HG02884 (cell line): ENCODE results near the gene B3GNT8.
"Not testable (repeated sequence)": the region's sequence is repeated elsewhere in the genome, so short reads cannot be mapped to it uniquely, and the experiment has no call there.

Experiments
- ATAC-seq: cut with Tn5 transposase; IDR thresholded peaks from one replicate; pipeline ENCODE4 v1.9.1; 2021; ENCODE audit warnings: mild to moderate bottlenecking, moderate library complexity; ENCODE audit not compliant: unreplicated experiment

The B3GNT8 gene

DNA sequence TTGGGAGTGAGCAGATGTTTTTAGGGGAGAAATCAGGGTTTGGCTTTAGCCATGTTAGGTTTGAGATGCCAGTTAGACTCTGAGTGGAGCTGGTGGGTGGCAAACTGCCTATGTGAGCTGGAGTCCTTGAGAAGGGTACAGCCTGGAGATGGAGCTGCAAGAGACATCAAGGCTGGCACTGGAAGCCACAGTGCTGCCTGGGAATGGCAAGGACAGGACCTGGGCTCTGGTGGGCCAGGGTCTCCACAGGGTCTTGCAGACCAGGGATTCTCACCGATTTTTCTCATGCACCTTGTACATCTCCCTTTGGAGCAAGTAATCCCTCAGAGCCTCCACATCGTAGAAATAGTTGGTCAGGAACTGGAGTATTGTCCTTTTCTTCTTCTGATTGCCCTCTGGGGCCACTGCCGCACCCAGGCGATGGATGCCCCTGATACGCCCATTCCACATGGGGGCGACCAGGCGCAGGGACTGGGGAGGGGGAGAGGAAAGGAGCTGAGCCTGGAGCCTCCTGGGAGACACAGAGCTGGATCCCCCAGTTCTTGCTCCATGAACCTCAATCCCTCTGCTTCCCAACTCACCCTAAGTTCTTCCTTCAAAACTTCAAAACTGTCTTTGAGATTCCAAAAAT, 10.9 kb upstream of the B3GNT8 start:
- ATAC-seq = no peak

DNA sequence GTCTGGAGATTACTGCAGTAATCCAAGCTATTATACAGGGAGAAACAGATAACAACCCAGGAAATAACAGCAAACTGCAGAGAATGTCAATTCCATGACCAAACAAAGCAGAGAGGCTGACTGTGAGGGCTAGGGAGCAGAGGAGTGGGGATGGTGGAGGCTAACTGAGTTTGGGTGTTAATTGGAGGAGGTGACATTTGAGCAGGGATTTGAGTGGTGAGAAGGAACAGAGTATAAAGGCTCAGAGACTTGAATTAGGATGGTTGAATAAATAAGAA, 9.4 kb upstream of the B3GNT8 start:
- ATAC-seq = no peak

DNA sequence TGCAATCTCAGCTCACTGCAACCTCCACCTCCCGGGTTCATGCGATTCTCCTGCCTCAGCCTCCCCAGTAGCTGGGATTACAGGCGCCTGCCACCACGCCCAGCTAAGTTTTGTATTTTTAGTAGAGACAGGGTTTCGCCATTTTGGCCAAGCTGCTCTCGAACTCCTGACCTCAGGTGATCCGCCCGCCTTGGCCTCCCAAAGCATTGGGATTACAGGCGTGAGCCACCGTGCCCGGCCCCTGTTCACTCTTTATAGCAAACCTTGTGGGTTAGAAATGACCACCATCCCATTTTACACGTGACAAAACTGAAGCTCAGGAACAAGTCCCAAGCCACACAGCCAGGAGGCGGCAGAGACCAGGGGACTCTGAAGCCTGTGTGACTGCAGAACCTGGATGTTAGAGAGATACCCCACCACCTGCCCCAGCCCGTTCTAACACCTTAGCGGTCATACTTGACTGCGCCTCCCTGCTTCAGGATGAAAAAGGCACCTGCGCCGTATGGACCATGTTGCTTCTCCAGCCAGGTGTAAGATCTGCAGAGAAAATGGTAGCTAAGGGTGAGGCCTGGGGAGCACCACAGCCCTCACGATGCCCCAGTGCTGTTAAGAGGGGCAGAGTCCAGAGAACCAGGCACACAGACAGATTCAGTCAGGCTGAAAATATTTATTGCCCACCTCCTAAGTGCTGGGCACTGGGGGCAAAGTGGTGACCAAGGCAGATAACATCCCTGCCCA, 8.9 kb upstream of the B3GNT8 start:
- no peak for ATAC-seq

DNA sequence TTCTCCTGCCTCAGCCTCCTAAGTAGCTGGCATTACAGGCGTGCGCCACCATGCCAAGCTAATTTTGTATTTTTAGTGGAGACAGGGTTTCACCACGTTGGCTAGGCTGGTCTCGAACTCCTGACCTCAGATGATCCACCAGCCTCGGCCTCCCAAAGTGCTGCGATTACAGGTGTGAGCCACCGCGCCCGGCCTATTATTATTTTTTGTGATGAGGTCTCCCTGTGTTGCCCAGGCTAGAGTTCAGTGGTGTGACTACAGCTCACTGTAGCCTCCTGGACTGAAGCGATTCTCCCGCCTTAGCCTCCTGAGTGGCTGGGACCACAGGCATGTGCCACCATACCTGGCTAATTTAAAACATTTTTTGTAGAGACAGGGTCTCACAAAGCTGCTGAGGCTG, 8.2 kb upstream of the B3GNT8 start:
- not testable (repeated sequence) for ATAC-seq

DNA sequence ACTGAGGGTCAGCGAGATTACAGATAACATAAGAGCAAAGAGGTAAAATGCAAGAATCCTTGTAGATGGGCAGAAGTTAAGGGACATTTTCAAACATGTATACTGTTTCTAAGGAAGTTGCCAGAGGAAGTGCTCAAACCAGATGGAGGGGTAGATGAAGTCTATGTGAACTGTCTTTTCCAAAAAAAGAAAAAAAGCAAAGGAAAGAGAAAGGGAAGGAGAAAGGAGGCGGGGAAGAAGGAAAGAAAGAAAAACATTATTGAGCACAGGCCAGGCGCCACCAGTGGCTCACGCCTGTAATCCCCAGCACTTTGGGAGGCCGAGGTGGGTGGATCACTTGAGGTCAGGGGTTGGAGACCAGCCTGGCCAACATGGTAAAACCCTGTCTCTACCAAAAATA, 7.3 kb upstream of the B3GNT8 start:
- no peak for ATAC-seq

DNA sequence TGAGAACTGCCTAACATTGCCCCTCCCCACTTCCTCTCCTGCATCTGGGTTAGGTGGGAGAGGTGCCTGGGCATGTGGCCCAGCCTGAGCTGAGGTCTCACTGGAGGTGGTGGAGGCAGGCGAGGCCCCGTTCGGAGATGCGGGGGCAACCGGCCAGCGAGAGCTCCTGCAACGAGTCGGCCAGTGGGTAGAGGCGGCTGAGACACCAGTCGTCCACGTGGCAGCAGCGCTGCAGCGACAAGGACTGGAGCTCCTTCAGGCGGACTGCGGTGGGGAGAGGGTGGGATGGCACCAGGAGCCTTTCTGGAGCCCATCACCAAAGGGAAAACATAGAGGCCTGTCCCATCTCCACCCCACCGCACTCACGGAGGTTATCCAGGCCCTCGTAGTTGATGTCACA, 6.0 kb upstream of the B3GNT8 start:
- ATAC-seq = no peak

DNA sequence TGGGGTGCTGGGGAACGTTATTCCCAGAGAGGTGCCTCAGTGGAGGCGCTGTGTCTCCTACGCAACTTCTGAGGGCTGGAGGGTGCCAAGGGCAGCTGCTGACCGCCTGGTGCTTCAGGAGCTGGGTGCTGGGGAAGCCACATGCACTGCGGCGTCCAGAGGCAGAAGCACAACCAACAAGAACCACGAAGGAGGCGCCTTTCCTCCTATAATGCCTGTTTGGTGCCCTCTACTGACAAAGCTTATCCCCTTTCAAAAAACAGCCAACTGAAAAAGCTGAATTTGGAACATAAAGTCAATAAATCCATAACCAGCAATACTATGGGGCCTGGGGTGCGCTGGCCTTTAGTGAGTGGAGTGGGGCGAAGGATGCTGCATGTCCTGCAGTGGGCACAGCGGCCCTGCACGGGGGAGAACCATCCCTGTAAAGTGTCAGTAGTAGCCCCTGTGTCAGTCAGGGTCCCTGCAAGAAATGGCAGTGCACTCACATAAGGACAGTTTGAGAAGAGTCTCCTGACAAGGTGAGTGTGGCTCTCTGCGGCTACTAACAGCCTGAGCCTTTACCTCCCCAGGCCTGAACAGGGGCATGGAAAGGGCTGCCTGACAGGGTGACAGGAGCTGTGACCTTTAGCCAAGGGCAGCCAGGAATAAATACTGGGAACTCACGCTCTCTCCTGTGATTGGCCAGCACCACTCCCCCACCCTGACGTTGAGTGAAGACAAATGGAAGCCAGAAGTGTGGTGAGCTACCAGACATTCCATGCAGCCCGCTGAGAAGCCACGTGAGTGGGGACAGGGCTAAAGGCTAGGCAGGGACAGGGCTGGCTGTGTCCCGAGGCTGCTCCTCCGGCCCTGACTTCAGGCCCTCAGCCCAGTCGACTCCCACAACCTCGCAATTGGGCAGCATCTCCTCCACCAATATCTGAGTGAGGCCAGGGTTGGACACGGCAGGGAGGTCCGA, 4.5 kb upstream of the B3GNT8 start:
- ATAC-seq = no peak

DNA sequence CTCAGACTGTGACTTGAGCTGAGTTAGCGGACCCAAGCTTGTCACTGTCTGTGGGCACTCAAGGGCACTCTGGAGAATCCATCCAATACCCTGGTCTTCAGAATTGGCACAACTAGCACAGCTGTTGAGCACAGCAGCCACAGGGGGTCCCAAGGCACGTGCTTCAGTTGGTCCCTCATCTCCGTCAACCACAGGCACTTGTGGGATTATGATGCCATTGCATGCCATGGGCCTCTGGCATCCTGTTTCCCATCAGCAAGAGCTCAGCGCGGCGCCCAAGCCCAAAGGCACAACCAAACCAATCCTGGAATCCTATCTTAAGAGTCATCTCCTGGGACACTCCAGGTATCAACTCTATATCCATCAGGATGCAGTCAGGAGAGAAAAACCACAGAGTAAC, 3.7 kb upstream of the B3GNT8 start:
- no peak for ATAC-seq

DNA sequence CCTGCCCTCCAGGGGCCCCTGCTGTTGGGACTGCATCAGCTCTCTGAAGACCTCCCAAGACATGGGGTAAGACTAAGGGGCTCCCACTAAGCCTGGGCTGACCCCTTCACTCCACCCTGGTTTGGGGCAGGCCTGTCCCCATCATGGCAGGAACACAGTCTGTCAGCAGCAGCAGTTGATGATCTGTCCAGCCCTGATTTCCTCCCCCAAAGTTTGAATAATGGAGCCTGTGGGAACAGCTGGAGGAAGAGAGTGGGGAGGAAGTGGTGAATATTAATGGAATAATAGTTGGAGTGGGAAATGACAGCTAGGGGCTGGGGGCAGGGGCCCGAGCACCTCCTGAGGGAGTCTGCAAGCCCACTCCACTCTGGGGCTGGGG, 1.3 kb upstream of the B3GNT8 start:
- no peak for ATAC-seq

DNA sequence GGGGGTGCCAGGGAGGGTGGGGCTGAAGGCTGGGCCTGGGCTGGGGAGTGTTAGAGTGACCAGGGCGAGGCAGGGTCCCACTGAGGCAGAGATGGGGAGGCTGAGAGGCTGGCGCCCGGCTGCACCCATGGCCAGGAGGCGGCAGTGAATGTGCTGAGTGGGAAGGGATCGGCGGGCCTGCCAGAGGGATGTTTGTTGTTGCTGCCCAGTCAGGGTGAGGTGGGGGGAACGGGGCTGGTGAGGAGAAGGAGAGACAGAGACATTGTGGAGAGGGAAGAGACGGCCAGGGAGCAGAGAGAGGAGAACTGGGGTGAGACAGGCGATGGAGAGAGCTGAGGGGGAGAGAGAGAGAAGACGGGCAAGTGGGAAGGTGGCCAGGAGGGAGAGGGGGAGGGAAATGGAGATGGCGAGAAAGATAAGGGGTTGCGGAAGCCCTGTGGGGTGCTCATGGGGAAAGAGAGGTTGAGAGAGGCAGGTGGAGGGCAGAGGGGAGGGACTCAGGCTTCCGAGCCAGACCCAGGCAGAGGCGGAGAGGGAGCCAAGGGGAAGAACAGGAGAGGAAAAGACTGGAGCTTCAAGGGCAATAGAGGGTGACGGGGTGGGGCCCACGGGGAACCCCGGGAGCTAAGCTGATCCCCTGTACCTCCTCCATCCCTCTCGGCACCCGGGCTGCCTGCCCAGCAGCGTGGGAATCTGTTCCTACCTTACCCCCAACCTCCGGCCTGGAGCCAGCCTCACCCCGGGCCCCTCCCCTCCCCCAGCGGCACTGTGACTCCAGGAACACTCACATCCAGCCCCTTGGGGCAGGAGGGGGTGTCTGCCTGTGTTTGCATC, 690 bp upstream of the B3GNT8 start:
- ATAC-seq = no peak

DNA sequence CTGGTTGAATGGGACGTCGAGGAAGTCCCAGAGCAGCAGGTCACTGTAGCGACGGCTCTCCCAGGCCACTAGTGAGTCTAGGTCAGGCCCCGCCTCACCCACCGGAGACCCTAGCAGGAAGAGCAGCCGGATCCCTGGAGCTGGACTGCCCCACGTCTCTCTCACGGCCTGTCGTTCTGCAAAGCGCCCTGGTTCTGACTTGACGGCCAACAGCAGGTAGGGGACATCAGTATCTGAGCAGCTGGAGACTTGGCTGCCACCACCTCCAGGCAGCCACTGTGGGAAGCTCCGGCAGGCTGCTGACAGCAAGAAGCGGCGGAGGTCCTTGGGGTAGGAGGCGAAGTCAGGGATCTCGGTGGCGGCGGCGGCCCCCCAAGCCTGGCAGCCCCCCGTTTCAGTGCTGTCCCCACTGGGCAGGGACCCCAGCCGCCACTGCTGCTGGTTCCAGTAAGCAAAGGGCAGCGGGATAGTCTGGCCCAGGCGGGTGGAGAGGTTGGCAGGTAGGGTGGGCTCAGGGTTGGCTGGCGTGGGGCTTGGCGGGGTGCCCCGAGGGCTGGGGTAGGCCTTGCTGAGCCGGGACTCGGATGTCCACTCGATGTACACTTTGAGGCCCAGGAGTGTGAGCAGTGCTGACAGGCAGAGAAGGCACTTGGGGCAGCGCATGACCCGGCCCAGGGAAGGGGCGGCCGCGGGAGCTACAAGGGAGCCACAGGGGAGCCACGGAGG, 895 bp downstream of the B3GNT8 start:
- ATAC-seq = no peak

DNA sequence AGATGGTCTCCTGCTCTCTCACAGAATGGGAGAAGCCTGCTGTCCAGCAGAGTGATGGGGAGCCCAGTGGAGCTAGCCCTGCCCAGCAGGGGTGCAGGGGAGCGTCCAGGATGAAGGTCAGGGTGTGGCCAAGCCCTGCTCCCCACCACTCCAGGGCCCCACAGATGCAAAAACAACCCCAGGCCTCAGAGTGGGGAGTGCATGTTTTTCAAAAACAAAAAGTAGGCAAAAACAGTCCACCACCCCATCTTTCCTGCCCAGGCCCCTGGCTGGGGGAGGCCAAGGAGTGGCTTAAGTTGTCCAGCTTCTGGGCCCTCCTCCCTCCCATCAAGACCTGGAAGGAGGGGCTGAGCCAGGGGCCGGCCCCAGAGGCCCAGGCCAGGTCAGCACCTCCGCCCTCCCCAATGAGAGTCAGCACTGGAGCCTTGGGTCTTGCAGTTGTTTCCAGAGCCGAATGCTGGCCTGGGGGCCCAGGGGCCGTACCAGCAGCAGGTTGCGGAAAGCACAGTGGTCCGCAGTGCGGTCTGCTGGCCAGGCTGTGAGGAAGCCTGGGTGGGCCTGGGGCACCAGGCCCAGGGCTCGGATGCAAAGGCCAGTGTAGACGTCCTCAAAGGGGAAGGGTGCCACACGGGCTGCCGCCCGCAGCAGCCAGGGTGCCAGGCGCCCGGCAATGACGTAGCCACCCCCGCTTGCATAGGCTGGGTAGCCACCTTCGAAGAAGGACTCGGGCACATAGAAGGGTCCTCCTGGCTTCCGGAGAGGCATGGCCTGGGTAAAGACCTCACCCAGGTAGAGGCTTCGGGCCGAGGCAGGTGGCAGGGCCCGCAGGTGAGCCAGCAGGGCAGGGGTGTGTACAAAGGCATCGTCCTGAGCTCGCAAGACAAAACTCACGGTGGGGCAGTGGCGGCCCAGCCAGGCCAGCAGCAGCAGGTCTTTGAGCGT, 1.7 kb downstream of the B3GNT8 start:
- no peak for ATAC-seq

DNA sequence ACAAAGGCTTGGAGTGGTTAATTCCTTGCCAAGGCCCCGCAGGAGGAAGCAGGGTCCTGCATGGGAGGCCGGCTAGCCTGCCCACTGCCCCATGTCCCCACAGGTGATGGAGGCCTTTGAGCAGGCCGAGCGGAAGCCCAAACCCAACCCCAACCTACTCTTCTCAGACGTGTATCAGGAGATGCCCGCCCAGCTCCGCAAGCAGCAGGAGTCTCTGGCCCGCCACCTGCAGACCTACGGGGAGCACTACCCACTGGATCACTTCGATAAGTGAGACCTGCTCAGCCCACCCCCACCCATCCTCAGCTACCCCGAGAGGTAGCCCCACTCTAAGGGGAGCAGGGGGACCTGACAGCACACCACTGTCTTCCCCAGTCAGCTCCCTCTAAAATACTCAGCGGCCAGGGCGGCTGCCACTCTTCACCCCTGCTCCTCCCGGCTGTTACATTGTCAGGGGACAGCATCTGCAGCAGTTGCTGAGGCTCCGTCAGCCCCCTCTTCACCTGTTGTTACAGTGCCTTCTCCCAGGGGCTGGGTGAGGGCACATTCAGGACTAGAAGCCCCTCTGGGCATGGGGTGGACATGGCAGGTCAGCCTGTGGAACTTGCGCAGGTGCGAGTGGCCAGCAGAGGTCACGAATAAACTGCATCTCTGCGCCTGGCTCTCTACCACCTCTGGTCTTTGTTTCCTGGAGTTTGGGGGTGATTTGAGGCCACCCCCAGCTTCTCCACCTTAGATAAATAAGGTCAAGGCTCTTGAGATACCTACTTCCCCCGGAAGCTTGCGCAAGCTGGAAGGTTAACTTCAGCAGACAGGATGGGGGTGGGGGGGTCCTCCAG, 2.6 kb downstream of the B3GNT8 start:
- no peak for ATAC-seq

DNA sequence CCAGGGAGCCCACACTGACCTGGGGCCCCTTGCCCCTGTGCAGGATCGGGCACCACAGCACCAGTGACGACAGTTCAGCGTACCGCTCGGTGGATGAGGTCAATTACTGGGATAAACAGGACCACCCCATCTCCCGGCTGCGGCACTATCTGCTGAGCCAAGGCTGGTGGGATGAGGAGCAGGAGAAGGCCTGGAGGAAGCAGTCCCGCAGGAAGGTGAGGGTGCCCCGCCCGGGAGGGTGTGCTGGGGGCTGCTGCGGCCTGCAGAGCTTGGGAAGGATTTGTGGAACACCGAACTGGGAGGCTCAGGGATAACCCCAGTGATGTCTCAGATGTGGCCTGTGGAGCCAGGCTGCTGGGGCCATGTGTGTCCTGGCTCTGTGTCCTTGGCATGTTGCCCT, 4.2 kb downstream of the B3GNT8 start:
- no peak for ATAC-seq

DNA sequence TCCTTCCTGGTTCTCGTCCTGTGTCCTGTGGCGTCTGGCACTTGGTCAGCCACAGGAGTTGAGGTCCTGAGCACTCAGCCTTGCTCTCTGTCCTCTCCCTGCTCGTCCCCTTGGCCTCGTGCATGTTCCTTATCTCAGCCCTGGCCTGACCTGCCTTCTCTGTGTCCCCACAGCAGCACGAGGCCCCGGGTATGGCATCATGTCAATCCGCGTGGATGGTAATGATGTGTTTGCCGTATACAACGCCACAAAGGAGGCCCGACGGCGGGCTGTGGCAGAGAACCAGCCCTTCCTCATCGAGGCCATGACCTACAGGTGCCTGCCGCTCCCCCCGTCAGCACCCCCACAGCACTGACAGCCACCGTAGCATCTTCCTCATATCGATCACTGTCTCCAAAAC, 4.7 kb downstream of the B3GNT8 start:
- ATAC-seq = no peak

DNA sequence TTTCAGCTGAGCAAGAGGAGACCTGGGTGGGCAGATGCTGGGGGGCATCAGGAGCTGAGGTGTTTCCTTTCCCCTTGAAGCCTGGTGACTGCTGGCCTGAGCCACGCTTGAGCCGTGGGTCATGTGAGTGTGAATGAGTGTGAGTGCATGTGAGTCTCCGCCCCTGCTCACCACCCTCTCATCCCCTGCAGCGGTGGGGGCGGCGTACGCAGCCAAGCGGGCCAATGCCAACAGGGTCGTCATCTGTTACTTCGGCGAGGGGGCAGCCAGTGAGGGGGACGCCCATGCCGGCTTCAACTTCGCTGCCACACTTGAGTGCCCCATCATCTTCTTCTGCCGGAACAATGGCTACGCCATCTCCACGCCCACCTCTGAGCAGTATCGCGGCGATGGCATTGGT, 5.2 kb downstream of the B3GNT8 start:
- ATAC-seq = no peak

DNA sequence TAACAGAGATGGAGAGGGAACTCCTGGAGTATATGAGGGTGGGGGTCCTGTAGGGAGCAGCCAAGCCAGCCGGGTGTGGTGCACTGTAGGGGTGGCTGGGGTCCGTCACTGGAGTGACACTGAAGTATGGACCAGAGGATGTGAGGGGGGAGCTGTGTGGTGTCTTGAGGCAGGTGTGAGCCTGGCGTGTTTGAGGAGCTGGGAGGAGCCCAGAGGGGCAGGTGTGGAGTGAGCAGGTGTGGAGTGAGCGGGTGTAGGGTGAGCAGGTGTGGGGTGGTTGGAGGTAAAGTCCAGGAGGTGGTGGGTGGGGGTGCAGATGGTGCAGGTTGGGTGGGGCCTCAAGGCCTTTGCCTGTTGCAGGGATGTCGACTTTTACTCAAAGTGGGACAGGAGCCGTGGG, 5.9 kb downstream of the B3GNT8 start:
- no peak for ATAC-seq

DNA sequence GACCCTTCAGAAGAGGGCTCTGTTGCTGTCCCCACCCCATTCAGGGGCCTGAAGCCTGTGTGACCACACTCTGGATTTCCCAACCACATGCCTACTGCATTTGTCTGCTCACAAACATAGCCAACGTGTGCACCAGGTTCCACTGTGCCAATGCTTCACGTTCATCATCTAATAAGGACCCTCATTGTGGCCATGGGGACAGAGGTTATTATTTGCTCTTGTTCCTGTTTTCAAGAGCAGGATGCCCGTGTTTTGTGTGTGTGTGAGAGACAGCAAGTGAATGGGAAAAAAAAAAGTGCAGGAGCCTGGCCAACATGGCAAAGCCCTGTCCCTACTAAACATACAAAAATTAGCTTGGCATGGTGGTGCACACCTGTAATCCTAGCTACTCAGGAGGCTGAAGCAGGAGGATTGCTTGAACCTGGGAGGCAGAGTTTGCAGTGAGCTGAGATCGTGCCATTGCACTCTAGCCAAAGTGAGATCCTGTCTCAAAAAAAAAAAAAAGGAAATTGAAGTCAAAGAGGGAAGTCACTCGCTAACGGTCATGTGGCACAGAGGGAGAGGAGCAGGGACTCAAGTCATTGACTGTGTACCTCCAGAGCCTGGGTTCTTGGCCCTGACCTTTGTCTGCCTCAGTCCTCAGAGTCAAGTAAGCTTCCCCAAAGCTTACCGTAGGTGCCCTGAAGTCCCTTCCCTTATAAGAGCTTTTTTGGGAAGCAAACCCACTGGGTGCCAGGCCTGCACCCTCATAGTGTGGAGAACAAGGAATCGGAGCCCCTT, 6.9 kb downstream of the B3GNT8 start:
- no peak for ATAC-seq
